HG03457 (cell line): ENCODE results near the gene METTL1.

Source experiments
- ATAC-seq: cut with Tn5 transposase; IDR thresholded peaks from one replicate; pipeline ENCODE4 v1.9.1; 2021; ENCODE audit warnings: moderate number of reproducible peaks; ENCODE audit not compliant: unreplicated experiment

Gene METTL1

GRCh38 chr12:57755454-57756372, 16.2 kb downstream of the METTL1 start:
- ATAC-seq: no peak

- no peak for ATAC-seq
These were observed 16.8 kb downstream of the METTL1 start for GRCh38 chr12:57755194-57755453.

DNA sequence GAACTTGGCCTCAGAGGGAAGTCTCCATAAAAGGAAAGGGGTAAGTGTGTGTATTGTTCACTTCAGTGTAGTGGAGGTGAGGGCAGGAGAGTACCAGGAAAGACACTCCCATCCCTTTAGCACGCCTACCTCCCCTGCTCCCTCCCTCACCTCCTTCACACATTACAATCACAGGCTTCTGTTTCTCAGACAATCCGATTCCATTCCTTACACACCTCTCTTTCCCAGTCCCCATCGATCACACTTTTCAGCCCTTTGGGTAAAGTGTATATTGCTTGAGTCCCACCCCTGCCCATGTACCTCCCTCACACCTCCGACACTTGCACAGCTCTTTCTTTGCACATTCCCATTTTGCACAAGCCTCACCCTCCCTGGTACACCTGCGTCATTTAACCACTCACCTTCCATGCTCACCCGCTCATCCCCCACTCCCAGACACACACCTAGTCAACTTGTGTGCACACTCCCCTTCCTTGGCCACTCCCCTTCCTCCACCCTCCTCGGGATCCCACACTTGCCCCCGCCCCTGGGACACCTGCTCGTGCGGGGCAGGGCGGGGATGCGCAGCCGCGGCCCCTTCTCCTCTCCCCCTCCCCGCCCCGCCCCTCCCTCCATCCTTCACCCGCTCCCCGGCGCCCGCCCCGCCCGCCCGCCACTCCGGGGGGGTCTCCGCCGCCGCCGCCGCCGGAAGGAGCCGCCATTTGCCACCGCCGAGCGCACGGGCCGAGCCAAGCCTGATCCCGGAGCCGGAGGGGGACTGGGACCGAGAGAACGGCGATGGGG, 17.3 kb downstream of the METTL1 start, which contains the start of gene MARCHF9:
TSS of gene MARCHF9 (plus strand) at position 693 of the 783 bp plus-strand sequence. CDS start 426 bp downstream, outside the sequence.
- ATAC-seq: no peak

DNA sequence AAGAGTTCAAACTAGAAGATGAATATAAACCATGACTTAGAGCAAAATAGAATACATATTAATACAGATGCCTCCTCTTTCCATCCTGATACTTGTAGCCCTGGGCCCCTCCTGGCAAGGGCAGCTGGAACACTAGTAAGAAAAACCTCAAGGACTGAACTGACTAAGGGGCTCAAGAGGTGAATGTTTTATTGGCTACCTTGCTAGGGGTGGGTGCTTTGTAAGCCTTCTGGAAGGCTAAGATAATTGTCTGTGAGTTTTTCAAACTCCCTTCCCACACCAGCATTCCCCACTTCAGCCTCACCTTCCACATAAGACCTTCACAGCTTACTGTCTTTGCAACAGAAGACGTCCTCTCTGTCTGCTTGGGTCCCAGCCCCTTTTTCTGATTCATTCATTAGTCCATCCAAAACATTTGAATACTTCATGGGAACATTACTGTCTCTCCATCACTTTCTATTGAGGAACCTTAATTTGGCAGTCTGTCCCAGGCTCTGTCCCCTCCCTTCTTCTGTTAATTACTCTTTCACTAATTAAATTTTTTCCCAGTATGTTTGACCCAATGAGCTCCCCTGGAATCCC, 18.1 kb downstream of the METTL1 start:
- ATAC-seq: no peak

GRCh38 chr12:57752668-57753000, 19.3 kb downstream of the METTL1 start:
- ATAC-seq: no peak

GRCh38 chr12:57751788-57752667, 19.9 kb downstream of the METTL1 start, which contains the start of gene CDK4:
CDK4 (minus strand) TSS chr12:57752310; CDS start chr12:57751717, 593 bp downstream.
- ATAC-seq: peak; percentile 60

DNA sequence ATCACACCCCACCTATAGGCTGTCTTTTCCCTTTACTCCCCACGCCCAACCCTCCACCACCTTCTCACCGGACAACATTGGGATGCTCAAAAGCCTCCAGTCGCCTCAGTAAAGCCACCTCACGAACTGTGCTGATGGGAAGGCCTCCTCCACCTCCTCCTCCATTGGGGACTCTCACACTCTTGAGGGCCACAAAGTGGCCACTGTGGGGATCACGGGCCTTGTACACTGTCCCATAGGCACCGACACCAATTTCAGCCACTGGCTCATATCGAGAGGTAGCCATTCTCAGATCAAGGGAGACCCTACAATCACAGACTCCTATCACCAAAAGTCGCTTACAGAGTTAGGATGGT, 20.5 kb downstream of the METTL1 start:
- ATAC-seq: no peak

DNA sequence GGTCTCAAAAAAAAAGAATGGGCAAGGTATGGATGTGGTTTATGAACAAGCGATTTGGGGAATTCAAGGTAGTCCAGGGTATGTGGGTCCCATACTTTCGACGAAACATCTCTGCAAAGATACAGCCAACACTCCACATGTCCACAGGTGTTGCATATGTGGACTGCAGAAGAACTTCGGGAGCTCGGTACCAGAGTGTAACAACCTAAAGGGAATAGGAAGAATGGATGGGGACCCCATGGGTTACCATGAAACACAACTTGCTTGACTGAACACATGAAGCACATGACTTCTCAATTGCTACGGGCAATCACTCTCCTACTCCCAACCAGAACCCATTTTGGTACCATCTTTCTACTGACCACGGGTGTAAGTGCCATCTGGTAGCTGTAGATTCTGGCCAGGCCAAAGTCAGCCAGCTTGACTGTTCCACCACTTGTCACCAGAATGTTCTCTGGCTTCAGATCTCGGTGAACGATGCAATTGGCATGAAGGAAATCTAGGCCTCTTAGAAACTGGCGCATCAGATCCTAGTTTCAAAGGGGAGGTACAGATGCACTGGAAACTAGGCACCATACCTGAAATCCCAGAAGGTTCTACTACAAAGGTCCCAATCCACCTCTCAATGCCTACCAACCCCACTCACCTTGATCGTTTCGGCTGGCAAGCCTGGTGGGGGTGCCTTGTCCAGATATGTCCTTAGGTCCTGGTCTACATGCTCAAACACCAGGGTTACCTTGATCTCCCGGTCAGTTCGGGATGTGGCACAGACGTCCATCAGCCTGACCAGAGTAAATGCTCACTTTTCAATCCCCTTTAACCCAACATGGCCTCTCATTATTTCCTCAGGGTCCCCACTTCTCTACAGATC, 21.1 kb downstream of the METTL1 start:
- ATAC-seq: no peak

DNA sequence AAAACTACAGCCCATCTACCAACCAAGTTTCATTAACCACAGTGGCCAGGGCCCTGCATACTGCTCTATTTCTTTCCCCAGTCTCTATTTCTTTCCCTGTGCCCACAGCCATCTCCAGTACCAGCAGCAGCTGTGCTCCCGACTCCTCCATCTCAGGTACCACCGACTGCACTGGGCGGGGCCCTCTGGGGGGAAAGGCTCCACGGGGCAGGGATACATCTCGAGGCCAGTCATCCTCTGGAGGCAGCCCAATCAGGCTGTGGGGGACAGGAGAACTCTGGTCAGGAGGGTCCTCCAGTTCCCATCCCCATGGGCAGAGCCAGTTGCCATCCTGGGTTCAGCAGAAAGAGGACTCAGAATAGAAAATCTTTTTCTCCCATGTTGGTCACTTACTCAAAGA, 22.8 kb downstream of the METTL1 start:
- no peak for ATAC-seq

GRCh38 chr12:57746025-57746424, 25.9 kb downstream of the METTL1 start:
- ATAC-seq: no peak

DNA sequence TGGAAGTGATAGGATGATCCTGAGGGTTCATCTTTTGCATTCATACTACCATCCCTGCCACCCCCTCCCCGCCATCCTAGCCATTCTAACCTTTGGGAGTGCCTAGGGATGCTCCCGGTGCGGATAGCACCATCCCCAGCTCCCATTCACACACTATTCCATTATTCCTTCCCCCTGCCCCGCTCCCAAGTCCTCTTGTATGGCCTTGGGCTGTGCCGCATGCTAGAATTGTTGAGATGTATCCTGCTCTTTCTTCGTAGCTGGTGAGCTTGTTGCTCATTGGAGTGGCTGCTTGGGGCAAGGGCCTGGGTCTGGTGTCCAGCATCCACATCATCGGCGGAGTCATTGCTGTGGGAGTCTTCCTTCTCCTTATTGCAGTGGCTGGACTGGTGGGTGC, 26.4 kb downstream of the METTL1 start:
- no peak for ATAC-seq

- peak; percentile 66 for ATAC-seq
These were observed 27.0 kb downstream of the METTL1 start, which contains the start of gene TSPAN31 for GRCh38 chr12:57744777-57745484. TSPAN31 (plus strand) TSS chr12:57745039; CDS start chr12:57745155, 116 bp downstream.

DNA sequence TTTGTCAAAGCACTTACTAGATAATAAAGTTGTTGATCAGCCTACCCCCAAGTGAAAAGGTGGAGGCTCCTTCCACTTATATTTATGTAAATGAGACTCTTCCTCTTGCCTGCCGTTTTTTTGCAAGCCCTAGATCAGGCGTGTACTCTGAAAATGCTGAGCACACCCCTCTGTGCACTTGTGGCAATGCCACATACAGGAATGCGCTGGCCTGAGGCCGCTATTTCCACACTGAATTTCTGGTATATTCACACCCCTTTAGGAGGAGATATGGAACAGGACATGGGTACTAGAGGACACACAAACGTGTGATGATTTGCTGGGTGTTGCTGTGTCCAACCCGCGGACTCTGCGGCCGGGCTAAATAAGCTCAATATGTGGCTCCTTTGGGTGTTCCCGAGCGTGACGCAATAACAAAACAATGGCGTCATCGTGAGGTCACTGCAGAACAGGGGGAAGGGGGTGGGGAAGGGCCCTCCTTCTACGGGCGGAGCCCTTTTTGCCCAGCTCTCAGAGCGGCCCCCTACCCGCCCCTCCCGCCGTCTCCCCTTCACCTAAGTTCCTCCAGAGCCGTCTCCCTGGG, 27.6 kb downstream of the METTL1 start:
- peak; percentile 32 for ATAC-seq

DNA sequence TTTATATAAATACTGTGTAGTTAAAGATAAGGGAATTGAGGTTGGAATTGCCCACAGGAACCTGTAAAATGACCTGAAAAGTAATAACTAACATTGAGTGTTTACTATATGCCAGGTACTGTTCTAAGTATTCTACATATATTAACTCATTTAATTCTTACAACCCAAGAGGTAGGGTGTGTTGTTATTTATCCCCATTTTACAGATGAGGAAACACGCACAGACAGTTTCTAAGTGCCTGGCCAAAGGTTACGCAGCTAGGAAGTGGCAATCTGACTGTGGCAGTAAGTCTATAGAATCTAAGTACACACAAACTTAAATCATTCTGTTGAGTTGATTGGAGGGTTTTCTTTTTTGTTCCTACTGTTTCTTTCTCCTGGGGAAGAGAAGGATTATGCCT, 28.1 kb downstream of the METTL1 start:
- no peak for ATAC-seq

- ATAC-seq: peak; percentile 51
These were observed 29.8 kb downstream of the METTL1 start for GRCh38 chr12:57741844-57742738.

DNA sequence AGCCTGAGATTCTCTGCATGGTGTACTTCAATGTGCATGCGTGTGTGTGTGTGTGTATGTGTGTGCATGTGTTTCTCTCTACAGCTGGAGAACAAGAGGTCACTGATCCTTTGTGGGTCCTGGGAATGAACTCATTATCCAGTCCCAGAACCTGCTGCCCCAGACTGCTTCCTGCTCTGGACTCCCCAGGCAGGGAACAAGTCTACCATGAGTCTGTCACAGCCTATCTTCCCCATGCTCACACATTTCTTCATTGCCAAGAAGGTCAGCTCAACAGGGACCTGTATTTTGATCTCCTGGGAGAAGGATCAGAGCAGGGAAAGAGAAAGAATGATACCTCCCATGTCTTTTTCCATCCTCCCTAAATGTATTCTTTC, 30.5 kb downstream of the METTL1 start:
- ATAC-seq: no peak

- peak; percentile 41 for ATAC-seq
These were observed 31.1 kb downstream of the METTL1 start for GRCh38 chr12:57740656-57741412.
